BJ (cell line): Measurements from ENCODE around the gene APBB2. TPM values are rescaled to one million over a fixed set of nuclear protein-coding genes. Genes with fewer than 3 reads are reported as not detected.

Experiments
- CTCF ChIA-PET: fragments of 350-600 bp; formaldehyde crosslinking; extraction: SDS; loops from one replicate; lab custom pipeline; 2021; ENCODE audit warnings: antibody characterized with exemption, inconsistent platforms; lab: Yijun Ruan, JAX
- POLR2A ChIA-PET: fragments of 300-600 bp; sonication (Branson Sonifier 250); formaldehyde crosslinking; extraction: SDS; loops from one replicate; lab custom pipeline; 2021; ENCODE audit warnings: antibody characterized with exemption; lab: Charles Lee
- DNase-seq: peaks from one replicate; pipeline ENCODE4 v3.0.0-alpha.2; 2011; ENCODE audit warnings: low read depth
- H3K27me3 ChIP-seq: 2 replicates; pipeline ENCODE4 v1.6.0; 2011; ENCODE audit warnings: low read length; ENCODE audit not compliant: control insufficient read depth, insufficient read depth
- H3K36me3 ChIP-seq: 2 replicates; pipeline ENCODE4 v1.5.1; 2011; ENCODE audit warnings: low read length; ENCODE audit not compliant: control insufficient read depth, insufficient read depth
- H3K4me3 ChIP-seq: 2 replicates; pipeline ENCODE4 v1.5.1; 2011; ENCODE audit warnings: low read depth, mild to moderate bottlenecking, control low read depth, low read length
- polyA plus RNA-seq: library from polyadenylated mRNA; depleted of rRNA; stranded (reverse); fragments of >200 nt; gene quantifications from 2 replicates; pipeline ENCODE4 v1.2.3, GENCODE V29; 2011
- TF ChIP-seq, protein P1 (sequence below): IDR thresholded peaks from 2 replicates; pipeline ENCODE4 v1.5.1; 2011; ENCODE audit warnings: low read depth, mild to moderate bottlenecking, control low read depth, inconsistent platforms, low read length, moderate library complexity; ENCODE audit not compliant: insufficient read depth

The APBB2 gene
- polyA plus RNA-seq, 1 experiment = 50.3 TPM

DNA sequence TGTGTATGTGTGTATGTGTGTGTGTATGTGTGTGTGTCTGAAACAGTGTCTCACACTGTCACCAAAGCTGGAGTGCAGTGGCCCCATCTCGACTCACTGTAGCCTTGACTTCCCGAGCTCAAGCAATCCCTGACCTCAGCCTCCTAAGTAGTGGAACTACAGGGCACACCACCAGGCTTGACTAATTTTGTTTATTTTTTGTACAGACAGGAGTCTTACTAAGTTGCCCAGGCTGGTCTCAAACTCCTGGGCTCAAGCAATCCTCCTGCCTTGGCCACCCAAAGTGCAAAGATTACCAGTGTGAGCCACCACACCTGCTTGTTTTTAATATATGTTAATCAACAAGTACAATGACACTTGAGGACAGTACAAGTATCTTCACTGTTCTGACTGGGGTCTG, 92.4 kb downstream of the APBB2 start:
- TF ChIP-seq, protein P1, sequence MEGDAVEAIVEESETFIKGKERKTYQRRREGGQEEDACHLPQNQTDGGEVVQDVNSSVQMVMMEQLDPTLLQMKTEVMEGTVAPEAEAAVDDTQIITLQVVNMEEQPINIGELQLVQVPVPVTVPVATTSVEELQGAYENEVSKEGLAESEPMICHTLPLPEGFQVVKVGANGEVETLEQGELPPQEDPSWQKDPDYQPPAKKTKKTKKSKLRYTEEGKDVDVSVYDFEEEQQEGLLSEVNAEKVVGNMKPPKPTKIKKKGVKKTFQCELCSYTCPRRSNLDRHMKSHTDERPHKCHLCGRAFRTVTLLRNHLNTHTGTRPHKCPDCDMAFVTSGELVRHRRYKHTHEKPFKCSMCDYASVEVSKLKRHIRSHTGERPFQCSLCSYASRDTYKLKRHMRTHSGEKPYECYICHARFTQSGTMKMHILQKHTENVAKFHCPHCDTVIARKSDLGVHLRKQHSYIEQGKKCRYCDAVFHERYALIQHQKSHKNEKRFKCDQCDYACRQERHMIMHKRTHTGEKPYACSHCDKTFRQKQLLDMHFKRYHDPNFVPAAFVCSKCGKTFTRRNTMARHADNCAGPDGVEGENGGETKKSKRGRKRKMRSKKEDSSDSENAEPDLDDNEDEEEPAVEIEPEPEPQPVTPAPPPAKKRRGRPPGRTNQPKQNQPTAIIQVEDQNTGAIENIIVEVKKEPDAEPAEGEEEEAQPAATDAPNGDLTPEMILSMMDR = no peak
- Histone ChIP-seq H3K36me3 (peaks cover 3% of the 10 kb centered on the region; the same call in 1 of the 2 replicates), H3K4me3 (no peak overlapping the region), H3K27me3 (no peaks in the 10 kb centered on the region)
- no peak for DNase-seq
- ChIA-PET CTCF (interaction anchor here (1.5 kb wide), 1 partner anchor 9 kb away, joined by 4 read pairs; no protein-coding TSS in a partner anchor), POLR2A (no interaction called here)

DNA sequence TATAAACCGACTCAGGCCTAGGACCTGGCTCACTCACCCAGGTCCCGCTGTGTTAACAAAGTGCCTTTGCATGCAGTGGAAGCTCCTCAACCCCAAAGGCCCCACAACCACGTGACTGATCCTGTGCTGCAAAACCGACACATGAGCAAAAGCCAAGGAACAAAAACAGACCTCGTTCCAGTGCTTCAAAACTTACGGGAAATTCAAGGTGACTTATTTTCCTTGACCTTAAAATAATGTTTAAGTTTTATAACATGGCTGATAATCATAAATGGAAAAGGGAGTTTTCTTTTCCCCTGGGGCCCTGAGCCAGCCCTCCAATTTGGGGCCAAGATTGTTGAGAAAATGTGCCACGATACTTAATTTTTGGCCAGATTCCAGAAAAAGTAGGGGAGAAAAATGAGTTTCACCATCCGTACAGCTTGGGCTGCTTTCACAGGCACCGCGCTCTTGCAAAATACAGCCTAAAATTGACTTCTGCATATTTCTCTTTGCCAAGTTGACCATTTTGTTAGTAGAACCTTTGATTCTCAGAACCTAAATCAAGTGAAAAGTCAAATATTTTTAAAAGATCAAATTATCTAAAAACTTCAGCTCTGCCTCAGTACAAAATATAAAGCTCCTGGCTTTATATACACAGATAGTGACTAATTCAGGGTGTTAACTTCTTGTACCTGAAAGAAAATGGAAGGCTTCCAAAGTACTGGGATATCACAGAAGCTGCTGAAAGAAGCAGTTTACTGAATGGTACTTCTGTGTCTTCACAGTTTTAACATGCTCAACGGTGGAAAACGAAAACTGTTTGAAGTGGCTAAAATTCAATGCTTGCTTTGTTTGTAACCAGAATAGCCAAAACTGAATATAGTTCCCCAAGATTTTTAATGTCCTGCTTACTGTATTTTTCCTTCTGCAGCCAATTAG, 93.8 kb downstream of the APBB2 start:
- Histone ChIP-seq H3K36me3 (peaks cover 3% of the 10 kb centered on the region; the same call in 1 of the 2 replicates), H3K27me3 (no peaks in the 10 kb centered on the region), H3K4me3 (no peak overlapping the region)
- TF ChIP-seq, protein P1 = no peak
- no peak for DNase-seq
- POLR2A ChIA-PET = no interaction called here
- CTCF ChIA-PET = interaction anchor here (0.7 to 1.5 kb wide), 2 partner anchors 7 to 11 kb away, joined by 3 to 4 read pairs; no protein-coding TSS in a partner anchor

DNA sequence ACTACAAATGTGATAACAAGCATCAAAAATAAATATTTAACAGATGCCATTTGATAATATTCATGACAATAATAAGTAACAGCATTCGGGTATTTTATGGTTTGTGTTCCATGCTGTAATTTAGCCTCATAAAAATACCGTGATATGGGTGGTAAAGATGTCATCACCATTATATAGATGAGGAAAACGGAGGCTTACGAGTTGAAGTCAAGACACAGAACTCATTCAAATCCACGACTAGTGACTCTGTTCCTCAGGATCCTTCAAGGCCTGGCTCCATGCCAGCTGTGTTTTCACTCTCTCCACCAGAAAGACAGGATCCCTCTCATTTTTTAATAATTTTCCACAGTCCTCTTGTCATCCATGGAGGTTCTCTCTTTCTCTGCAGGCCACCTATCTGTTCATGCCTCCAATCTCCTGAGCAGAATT, 94.5 kb downstream of the APBB2 start:
- ChIA-PET POLR2A (no interaction called here), CTCF (interaction anchor here (0.7 kb wide), 1 partner anchor 10 kb away, joined by 3 read pairs; no protein-coding TSS in a partner anchor)
- H3K4me3 ChIP-seq = no peak overlapping the region

DNA sequence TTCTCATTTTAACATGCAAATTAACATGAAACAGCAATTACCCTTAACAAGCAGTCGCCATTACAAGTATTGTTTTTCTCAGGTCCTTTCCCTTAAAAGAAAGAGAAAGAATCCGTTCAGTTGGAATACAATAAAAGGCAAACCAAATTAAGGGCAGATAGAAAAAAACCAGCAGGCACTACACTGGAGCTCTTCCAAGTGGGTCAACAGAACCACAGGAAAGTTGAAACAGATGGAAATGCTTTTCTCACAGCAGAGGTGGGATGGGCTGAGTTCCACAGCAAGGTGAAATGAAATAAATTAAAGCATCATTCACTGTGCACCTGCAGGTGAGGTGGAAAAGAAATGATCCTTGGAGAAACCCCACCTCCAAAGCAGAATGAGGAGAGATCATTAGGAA, 102.6 kb downstream of the APBB2 start:
- ChIA-PET POLR2A (no interaction called here), CTCF (interaction anchor here (1.5 kb wide), 1 partner anchor 14 kb away, joined by 4 read pairs; no protein-coding TSS in a partner anchor)
- TF ChIP-seq, protein P1 = no peak
- Histone ChIP-seq H3K36me3 (no peaks in the 10 kb centered on the region; the same call in 1 of the 2 replicates), H3K27me3 (no peaks in the 10 kb centered on the region), H3K4me3 (no peak overlapping the region)
- DNase-seq = no peak

More for the DNA sequence above, 94.5 kb downstream of the APBB2 start:
- Histone ChIP-seq H3K36me3 (peaks cover 3% of the 10 kb centered on the region; the same call in 1 of the 2 replicates), H3K27me3 (no peaks in the 10 kb centered on the region)
- TF ChIP-seq, protein P1 = no peak
- no peak for DNase-seq

DNA sequence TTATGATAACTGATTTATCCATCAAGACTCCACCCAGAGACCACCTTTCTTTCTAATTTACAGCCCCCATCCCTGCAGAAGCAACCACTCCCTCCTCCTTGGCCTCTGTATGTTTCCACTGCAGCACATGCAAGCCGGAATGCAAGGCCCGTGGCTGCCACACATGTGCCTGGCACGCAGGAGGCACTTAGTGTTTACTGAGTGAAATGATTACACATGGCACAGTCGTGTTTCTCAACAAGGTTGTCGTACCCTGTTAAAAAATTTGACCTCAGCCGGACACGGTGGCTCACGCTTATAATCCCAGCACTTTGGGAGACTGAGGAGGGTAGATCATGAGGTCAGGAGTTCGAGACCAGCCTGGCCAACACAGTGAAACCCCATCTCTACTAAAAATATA, 104.3 kb downstream of the APBB2 start:
- Histone ChIP-seq H3K27me3 (no peaks in the 10 kb centered on the region), H3K36me3 (no peaks in the 10 kb centered on the region; the same call in 1 of the 2 replicates), H3K4me3 (no peak overlapping the region)
- DNase-seq = no peak
- TF ChIP-seq, protein P1 = no peak
- CTCF ChIA-PET = interaction anchor here (1.2 kb wide), 1 partner anchor 10 kb away, joined by 3 read pairs; no protein-coding TSS in a partner anchor
- POLR2A ChIA-PET = no interaction called here
